ENCODE measurements around the gene METRN.
"Not testable (repeated sequence)": the region's sequence is repeated elsewhere in the genome, so short reads cannot be mapped to it uniquely, and the experiment has no call there.

The METRN gene

DNA sequence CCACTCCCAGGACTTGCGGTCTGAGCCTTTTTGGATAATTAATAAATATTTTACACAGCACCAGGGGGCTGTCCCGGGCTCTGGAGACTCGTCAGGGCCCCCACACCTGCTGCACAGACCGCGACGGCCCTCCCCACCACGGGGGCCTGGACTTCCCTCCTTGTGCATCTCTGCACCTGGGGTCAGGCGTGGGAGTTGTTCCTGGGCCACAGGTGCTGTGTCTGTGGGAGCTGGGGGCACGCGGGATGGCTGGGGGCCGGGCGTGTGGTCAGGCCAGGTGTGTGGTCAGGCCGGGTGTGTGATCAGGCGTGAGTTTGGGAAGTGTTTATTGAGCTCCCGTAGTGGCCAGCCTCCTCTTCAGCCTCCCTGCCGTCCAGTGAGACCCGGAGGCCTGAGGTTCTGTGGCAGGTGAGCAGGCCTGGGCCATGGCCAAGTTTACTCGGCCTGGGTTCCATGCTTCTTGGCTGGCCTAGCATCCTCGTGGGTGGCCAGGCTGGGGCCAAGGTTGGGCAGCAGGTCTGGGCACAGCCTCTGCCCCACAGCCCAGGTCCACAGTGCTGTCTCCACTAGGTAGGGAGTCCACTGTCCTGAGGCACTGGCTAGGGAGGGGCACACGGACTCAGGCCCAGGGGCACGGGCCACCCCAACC, 36.6 kb upstream of the METRN start:
- no peak for DNase-seq

DNA sequence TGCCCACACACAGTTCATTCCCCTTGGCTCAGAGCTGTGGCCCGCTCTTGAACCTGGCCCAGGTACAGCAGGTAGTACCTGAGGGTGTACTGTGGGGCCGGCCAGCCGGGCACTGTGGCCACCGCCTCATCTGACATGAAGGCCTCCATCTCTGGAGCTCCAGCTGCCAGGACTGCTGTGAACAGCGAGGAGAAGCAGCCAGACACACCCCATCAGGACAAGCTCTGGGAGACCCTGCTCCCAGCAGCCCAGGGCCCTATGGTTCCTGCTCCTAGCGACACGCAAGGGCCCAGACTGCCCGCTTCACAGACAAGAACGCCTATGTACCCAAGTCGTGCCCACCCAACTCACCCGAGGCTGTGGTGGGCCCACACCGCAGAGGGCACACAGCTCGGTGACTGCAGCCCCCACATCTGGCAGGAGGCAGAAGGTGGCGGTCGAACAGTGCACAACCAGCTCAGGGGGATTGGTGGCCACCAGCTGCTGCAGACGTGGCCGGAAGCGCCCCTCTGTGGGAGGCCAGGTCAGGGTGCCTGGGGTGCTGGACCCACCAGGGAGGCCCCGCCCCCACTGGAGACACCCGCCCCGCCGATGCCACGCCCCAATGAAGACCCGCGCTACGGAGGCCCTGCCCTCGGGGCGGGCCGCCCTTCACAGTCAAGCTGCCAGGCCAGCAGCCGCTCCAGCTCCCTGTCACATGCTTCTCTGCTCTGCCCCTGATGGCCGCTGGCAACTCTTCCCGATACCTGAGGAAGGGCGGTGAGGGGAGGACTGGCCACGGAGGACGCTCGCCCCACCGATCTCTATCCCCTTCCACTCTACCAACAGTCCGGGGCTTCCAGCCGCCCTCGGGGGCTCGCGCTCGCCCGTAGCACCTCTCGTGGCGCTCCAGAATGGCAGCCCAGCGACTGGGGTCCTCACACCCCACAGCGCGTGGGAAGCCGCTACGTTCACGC, 35.8 kb upstream of the METRN start:
- DNase-seq, result peak; percentile 51

DNA sequence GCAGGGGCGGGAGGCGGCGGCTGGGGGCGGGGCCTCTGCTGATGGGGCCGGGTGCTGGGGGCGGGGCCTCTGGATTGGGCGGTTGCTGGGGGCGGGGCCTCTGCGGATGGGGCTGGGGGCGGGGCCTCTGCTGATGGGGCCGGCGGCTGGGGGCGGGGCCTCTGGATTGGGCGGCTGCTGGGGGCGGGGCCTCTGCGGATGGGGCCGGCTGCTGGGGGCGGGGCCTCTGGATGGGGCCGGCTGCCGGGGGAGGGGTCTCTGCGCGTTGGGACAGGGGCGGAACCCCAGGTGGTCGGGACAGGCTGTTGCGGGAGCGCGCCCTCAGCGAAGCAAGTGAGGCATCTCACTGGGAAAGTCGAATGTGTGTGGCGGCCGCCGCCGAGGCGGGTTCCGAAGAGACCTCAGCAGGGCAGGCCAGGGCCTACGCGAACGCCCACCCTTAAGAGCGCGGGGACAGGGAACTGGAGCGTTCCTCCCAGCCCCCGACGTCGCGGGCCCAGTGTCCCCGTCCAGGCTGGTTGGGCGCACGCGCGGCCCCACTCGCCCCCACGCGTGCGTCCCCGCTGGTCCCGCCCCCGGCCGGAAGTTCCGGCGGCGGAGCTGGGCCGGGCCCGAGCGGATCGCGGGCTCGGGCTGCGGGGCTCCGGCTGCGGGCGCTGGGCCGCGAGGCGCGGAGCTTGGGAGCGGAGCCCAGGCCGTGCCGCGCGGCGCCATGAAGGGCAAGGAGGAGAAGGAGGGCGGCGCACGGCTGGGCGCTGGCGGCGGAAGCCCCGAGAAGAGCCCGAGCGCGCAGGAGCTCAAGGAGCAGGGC, 34.9 kb upstream of the METRN start, which contains the start of gene STUB1:
TSS of gene STUB1 (plus strand) at position 597 of the 811 bp plus-strand sequence. CDS start at position 713, 116 bp downstream.
- DNase-seq, result peak; percentile 91

DNA sequence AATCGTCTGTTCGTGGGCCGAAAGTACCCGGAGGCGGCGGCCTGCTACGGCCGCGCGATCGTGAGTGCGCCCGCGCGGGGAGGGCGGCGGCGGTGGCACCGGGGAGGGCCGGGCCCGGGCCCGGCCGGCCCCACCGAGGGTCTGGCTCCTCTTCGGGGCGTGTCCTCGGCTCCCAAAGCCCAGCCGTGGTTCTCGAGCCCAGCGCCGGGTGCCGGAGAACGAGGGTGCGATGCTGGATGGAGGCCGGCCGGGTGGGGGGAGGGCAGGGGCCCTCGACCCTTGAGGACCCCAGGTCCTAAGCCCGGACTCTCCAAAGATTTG, 34.3 kb upstream of the METRN start:
- DNase-seq, result no peak

DNA sequence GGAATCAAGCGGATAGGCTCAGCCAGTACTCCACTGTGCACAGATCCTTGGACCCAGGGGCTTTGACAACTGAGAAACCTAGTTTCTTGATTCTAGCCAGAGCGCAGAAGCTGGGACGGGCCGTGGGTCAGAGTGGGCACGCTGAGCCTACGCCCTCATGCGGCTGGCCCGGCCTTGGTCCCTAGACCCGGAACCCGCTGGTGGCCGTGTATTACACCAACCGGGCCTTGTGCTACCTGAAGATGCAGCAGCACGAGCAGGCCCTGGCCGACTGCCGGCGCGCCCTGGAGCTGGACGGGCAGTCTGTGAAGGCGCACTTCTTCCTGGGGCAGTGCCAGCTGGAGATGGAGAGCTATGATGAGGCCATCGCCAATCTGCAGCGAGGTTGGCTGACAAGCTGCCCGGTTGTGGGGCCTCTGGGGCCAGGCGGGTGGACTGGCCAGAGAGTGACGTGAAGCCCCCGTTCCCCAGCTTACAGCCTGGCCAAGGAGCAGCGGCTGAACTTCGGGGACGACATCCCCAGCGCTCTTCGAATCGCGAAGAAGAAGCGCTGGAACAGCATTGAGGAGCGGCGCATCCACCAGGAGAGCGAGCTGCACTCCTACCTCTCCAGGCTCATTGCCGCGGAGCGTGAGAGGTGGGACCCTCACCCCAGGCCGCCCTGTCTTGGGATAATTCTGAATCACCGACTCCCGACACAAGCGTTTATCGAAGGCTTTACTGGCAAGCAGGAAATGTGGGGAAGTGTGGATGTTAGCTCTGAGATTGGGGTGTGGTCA, 33.8 kb upstream of the METRN start:
- no peak for DNase-seq

- no peak for DNase-seq
These were observed 33.0 kb upstream of the METRN start for GRCh38 chr16:681746-682427.

- no peak for DNase-seq
These were observed 32.2 kb upstream of the METRN start for GRCh38 chr16:682493-683395.

GRCh38 chr16:683396-684070, 31.4 kb upstream of the METRN start:
- no peak for DNase-seq

GRCh38 chr16:684071-684794, 30.7 kb upstream of the METRN start, which contains the start of gene JMJD8:
TSS of gene JMJD8 (minus strand) at chr16:684334. CDS start at chr16:684319, 15 bp downstream.
- peak; percentile 99 for DNase-seq

DNA sequence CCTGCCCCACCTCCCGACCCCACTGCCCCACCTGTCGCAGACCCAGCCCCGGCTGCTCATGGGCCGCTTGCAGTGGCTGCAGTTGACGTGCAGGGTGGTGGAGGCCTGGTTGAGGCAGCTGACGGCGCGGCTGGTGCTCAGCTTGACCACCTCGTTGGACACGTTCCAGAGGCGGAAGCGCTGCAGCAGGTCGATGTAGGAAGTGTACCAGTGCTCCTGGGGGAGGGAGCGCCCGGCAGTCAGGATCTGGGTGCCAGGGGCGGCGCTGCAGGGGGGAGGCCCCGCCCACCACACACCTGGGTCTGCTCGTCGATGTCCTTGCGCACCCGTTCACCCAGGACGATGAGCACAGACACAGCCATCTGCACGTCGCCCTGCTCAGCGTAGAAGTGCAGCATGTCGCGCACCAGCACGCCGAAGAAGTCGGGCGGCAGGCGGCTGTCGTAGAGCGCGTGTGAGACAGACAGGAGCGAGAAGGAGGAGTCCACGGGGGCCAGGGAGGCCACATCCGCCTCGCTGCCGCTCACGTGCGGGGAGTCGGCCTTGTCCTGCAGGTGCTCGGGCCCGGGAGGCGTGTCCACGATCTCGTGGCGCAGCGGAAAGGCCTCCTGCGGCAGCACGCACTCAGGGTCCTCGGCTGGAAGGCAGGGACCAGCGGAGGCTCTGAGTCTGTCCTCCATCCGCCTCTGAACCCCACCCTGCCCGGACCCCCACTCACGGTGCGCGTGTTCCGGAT, 29.8 kb upstream of the METRN start:
- no peak for DNase-seq

- DNase-seq, result no peak
These were observed 29.0 kb upstream of the METRN start for GRCh38 chr16:685967-686366.

- no peak for DNase-seq
These were observed 28.3 kb upstream of the METRN start for GRCh38 chr16:686459-687260.

- DNase-seq, result no peak
These were observed 27.4 kb upstream of the METRN start for GRCh38 chr16:687499-687898.

- DNase-seq, result no peak
These were observed 25.6 kb upstream of the METRN start for GRCh38 chr16:689175-689897.

- DNase-seq, result not testable (repeated sequence)
These were observed 23.7 kb upstream of the METRN start for GRCh38 chr16:691242-691641.

GRCh38 chr16:692356-693108, 22.4 kb upstream of the METRN start:
- DNase-seq, result no peak

Data from stimulated activated CD4-positive, alpha-beta T cell treated with anti-CD3 and anti-CD28 coated beads, Interleukin-4, amount 100 ng/mL, for 1 hour (primary cell).